GM23338 (cell line): Measurements from ENCODE around the gene PDCD11. TPM values are rescaled to one million over a fixed set of nuclear protein-coding genes. Genes with fewer than 3 reads are reported as not detected.
"Not testable (repeated sequence)": the region's sequence is repeated elsewhere in the genome, so short reads cannot be mapped to it uniquely, and the experiment has no call there.

Experiments used
- ATAC-seq: fragments of 200-7000 bp; cut with Tn5 transposase; 3 replicates; pipeline ENCODE4 v1.9.1; 2020
- DNase-seq: peaks from one replicate; pipeline ENCODE4 v3.0.0-alpha.2; 2015; ENCODE audit warnings: low spot score
- H2AFZ ChIP-seq: fragments of 200-600 bp; sonication (generic); 2 replicates; pipeline ENCODE4 v1.8.0; 2016; ENCODE audit warnings: antibody characterized with exemption, mild to moderate bottlenecking, moderate library complexity
- H3F3A ChIP-seq: fragments of 200-600 bp; sonication (generic); replicated peaks from 2 replicates; pipeline ENCODE4 v1.8.0; 2017; ENCODE audit warnings: antibody characterized with exemption, mixed run types, low read depth
- H3K27ac ChIP-seq: fragments of 200-600 bp; sonication (generic); 2 replicates; pipeline ENCODE4 v1.6.1; 2016; ENCODE audit warnings: low read depth
- H3K27me3 ChIP-seq: fragments of 200-600 bp; sonication (generic); 2 replicates; pipeline ENCODE4 v1.8.0; 2016; ENCODE audit warnings: mild to moderate bottlenecking, mixed run types, moderate library complexity; ENCODE audit not compliant: insufficient read depth
- H3K36me3 ChIP-seq: fragments of 200-600 bp; sonication (generic); 2 replicates; pipeline ENCODE4 v1.8.0; 2016; ENCODE audit warnings: mild to moderate bottlenecking; ENCODE audit not compliant: insufficient read depth
- H3K4me1 ChIP-seq: fragments of 200-600 bp; sonication (generic); 2 replicates; pipeline ENCODE4 v1.8.0; 2016; ENCODE audit warnings: mild to moderate bottlenecking, moderate library complexity; ENCODE audit not compliant: insufficient read depth
- H3K4me2 ChIP-seq: fragments of 200-600 bp; sonication (generic); 2 replicates; pipeline ENCODE4 v1.7.1; 2017; ENCODE audit warnings: mixed run types
- H3K4me3 ChIP-seq: fragments of 200-600 bp; sonication (generic); 2 replicates; pipeline ENCODE4 v1.6.1; 2016; ENCODE audit warnings: mixed run types
- H3K79me2 ChIP-seq: fragments of 200-600 bp; sonication (generic); replicated peaks from 2 replicates; pipeline ENCODE4 v1.8.0; 2017; ENCODE audit warnings: mild to moderate bottlenecking; ENCODE audit not compliant: insufficient read depth
- H3K9me2 ChIP-seq: fragments of 200-600 bp; sonication (generic); 2 replicates; pipeline ENCODE4 v1.8.0; 2017; ENCODE audit not compliant: insufficient read depth
- H4K20me1 ChIP-seq: fragments of 200-600 bp; sonication (generic); replicated peaks from 2 replicates; pipeline ENCODE4 v1.8.0; 2017; ENCODE audit warnings: mild to moderate bottlenecking; ENCODE audit not compliant: insufficient read depth
- H3K27ac Mint-ChIP-seq: 2 replicates; pipeline ENCODE4 v1.8.0; 2020; ENCODE audit warnings: inconsistent platforms, mild to moderate bottlenecking, moderate library complexity, mixed read lengths
- H3K27me3 Mint-ChIP-seq: 3 replicates; pipeline ENCODE4 v1.8.0; 2022; ENCODE audit warnings: low read depth, mild to moderate bottlenecking, moderate library complexity, mixed read lengths, inconsistent platforms; ENCODE audit not compliant: insufficient read depth, poor library complexity
- H3K36me3 Mint-ChIP-seq: 3 replicates; pipeline ENCODE4 v1.8.0; 2021; ENCODE audit warnings: low read depth, mild to moderate bottlenecking, inconsistent platforms, moderate library complexity, mixed read lengths
- H3K4me1 Mint-ChIP-seq: 3 replicates; pipeline ENCODE4 v1.8.0; 2020; ENCODE audit warnings: mild to moderate bottlenecking, inconsistent platforms, mixed read lengths
- H3K4me3 Mint-ChIP-seq: 3 replicates; pipeline ENCODE4 v1.8.0; 2021; ENCODE audit warnings: moderate library complexity, mild to moderate bottlenecking, inconsistent platforms, mixed read lengths
- H3K9me3 Mint-ChIP-seq: 3 replicates; pipeline ENCODE4 v1.8.0; 2020; ENCODE audit warnings: moderate library complexity, mild to moderate bottlenecking, inconsistent platforms, mixed read lengths
- CTCF ChIP-seq, 2 experiments: fragments of 200-600 bp in 1 of 2; sonication (generic) in 1 of 2; conservative IDR thresholded peaks; 2 replicates each; pipeline versions ENCODE4 v1.5.1 to v1.6.1; 2016 to 2017; ENCODE audit warnings: antibody characterized with exemption in 2 of 2, low read depth in 2 of 2, mild to moderate bottlenecking in 2 of 2, moderate library complexity in 1 of 2
- EZH2phosphoT487 ChIP-seq: fragments of 200-600 bp; sonication (generic); IDR thresholded peaks from one replicate; pipeline ENCODE4 v1.8.1; 2018; ENCODE audit warnings: antibody characterized with exemption; ENCODE audit not compliant: unreplicated experiment
- JUNB ChIP-seq: IDR thresholded peaks from one replicate; pipeline ENCODE4 v1.6.1; 2016; ENCODE audit warnings: antibody characterized with exemption; ENCODE audit not compliant: unreplicated experiment
- NANOG ChIP-seq: IDR thresholded peaks from 2 replicates; pipeline ENCODE4 v1.6.1; 2016; ENCODE audit warnings: antibody characterized with exemption, borderline replicate concordance
- ZNF331 ChIP-seq: fragments of 250-450 bp; sonication (Bioruptor Pico); IDR thresholded peaks from 2 replicates; pipeline ENCODE4 v1.5.0; 2020; ENCODE audit warnings: low read depth, mild to moderate bottlenecking, moderate library complexity
- polyA plus RNA-seq: library from polyadenylated mRNA; unstranded; fragments of >200 nt; fragmentation: Nextera tagmentation; extraction: Ambion mirVana; gene quantifications from 2 replicates; pipeline ENCODE4 v1.2.1, GENCODE V29; 2016
- total RNA-seq: library from RNA; depleted of rRNA; stranded (reverse); fragments of >200 nt; shearing (Covaris generic); gene quantifications from 2 replicates; pipeline ENCODE4 v1.2.3, GENCODE V29; 2014
- TF ChIP-seq, protein P1 (sequence below): IDR thresholded peaks from one replicate; pipeline ENCODE4 v1.6.1; 2018; ENCODE audit warnings: antibody characterized with exemption; ENCODE audit not compliant: unreplicated experiment

The PDCD11 gene
- total and polyA plus RNA-seq, 2 experiments from 2014 or later = 82.1 to 87.8 TPM

- Mint-ChIP-seq H3K4me3 (no peak overlapping the region), H3K9me3 (no peaks in the 10 kb centered on the region), H3K27me3 (peaks cover 9% of the 10 kb centered on the region), H3K36me3 (no peaks in the 10 kb centered on the region), H3K4me1 (peaks cover 3% of the 10 kb centered on the region; the same call in 2 of the 3 replicates), H3K27ac (no peak overlapping the region)
- H3K9me2 ChIP-seq = no peaks in the 10 kb centered on the region
- H3K4me2 ChIP-seq = no peak overlapping the region
- no peak overlapping the region for H2AFZ ChIP-seq
- no peaks in the 10 kb centered on the region for H4K20me1 ChIP-seq
- no peaks in the 10 kb centered on the region for H3F3A ChIP-seq
- TF ChIP-seq JUNB = no peak
- no peak for TF ChIP-seq EZH2phosphoT487
- peak; percentile 68 to 72 for TF ChIP-seq CTCF (conservative IDR thresholded peaks at IDR 0.05; ENCODE audit: low read depth in 2 of 2)
- H3K36me3 ChIP-seq = no peaks in the 10 kb centered on the region
- no peaks in the 10 kb centered on the region for H3K79me2 ChIP-seq
- H3K27ac ChIP-seq = no peak overlapping the region
- peak; percentile 29 for ATAC-seq
- peak; percentile 76 for DNase-seq
- H3K4me1 ChIP-seq = no peaks in the 10 kb centered on the region
- H3K4me3 ChIP-seq = no peak overlapping the region
- no peaks in the 10 kb centered on the region for H3K27me3 ChIP-seq
Measured at GRCh38 chr10:103481974-103482531, 85.6 kb downstream of the PDCD11 start.

DNA sequence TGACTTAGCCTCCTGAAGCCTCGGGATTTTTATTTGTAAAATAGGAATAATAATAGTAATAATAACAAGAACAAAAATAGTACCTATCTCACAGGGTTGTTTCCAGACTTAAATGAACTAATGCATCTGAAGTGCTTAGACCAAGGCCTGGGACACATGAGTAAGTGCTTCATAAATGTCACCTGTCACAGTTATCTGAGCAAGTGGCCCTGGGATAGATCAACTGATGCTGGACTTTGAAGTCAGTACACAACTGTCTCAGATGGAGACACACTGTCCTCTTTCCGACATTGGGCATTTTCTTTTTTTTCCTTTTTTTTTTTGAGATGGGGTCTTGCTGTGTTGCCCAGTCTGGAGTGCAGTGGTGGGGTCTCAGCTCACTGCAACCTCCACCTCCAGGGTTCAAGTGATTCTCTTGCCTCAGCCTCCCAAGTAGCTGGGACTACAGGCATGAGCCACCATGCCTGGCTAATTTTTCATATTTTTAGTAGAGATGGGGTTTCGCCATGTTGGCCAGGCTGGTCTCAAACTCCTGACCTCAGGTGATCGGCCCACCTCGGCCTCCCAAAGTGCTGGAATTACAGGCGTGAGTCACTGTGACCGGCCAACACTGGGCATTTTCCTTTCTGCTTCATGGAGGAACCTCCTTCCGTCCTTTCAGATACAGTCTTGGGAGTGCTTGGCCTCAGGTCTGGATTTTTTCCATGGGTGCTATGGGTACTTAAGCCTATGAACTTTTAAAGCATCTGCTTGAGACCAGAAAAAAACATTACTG is 90.4 kb downstream of the PDCD11 start:
- H3K36me3 ChIP-seq, H3F3A ChIP-seq, H3K36me3 Mint-ChIP-seq, H3K27ac Mint-ChIP-seq, ATAC-seq, H3K27ac ChIP-seq, H3K9me3 Mint-ChIP-seq, H3K4me3 Mint-ChIP-seq, H3K27me3 Mint-ChIP-seq, H3K79me2 ChIP-seq, H4K20me1 ChIP-seq, DNase-seq, H3K4me2 ChIP-seq, H3K4me1 ChIP-seq, H3K4me1 Mint-ChIP-seq, H3K9me2 ChIP-seq, H3K4me3 ChIP-seq, H3K27me3 ChIP-seq, H2AFZ ChIP-seq: not testable (repeated sequence)

- ATAC-seq = no peak
- H3K4me1 ChIP-seq = no peaks in the 10 kb centered on the region
- peaks cover 7% of the 10 kb centered on the region for H3K27me3 Mint-ChIP-seq
- TF ChIP-seq, protein P1, sequence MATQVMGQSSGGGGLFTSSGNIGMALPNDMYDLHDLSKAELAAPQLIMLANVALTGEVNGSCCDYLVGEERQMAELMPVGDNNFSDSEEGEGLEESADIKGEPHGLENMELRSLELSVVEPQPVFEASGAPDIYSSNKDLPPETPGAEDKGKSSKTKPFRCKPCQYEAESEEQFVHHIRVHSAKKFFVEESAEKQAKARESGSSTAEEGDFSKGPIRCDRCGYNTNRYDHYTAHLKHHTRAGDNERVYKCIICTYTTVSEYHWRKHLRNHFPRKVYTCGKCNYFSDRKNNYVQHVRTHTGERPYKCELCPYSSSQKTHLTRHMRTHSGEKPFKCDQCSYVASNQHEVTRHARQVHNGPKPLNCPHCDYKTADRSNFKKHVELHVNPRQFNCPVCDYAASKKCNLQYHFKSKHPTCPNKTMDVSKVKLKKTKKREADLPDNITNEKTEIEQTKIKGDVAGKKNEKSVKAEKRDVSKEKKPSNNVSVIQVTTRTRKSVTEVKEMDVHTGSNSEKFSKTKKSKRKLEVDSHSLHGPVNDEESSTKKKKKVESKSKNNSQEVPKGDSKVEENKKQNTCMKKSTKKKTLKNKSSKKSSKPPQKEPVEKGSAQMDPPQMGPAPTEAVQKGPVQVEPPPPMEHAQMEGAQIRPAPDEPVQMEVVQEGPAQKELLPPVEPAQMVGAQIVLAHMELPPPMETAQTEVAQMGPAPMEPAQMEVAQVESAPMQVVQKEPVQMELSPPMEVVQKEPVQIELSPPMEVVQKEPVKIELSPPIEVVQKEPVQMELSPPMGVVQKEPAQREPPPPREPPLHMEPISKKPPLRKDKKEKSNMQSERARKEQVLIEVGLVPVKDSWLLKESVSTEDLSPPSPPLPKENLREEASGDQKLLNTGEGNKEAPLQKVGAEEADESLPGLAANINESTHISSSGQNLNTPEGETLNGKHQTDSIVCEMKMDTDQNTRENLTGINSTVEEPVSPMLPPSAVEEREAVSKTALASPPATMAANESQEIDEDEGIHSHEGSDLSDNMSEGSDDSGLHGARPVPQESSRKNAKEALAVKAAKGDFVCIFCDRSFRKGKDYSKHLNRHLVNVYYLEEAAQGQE = no peak
- TF ChIP-seq EZH2phosphoT487 (no peak), NANOG (no peak), JUNB (no peak), ZNF331 (CRISPR knock-in tag) (no peak)
Measured at GRCh38 chr10:103487410-103487708, 90.9 kb downstream of the PDCD11 start.

More at GRCh38 chr10:103487410-103487708, 90.9 kb downstream of the PDCD11 start:
- Histone ChIP-seq H3K27ac (no peak overlapping the region), H3K4me3 (no peak overlapping the region), H3K4me2 (no peak overlapping the region), H3K36me3 (no peaks in the 10 kb centered on the region), H2AFZ (no peak overlapping the region), H3K27me3 (peaks cover 7% of the 10 kb centered on the region), H3K79me2 (no peaks in the 10 kb centered on the region), H4K20me1 (no peaks in the 10 kb centered on the region), H3F3A (no peaks in the 10 kb centered on the region), H3K9me2 (no peaks in the 10 kb centered on the region)
- Mint-ChIP-seq H3K4me1 (peaks cover 8% of the 10 kb centered on the region; the same call in 2 of the 3 replicates), H3K4me3 (no peak overlapping the region), H3K36me3 (no peaks in the 10 kb centered on the region), H3K9me3 (no peaks in the 10 kb centered on the region; the same call in 2 of the 3 replicates), H3K27ac (no peak overlapping the region)
- no peak for DNase-seq
